Endothelial cell of umbilical vein (primary cell): ENCODE measurements around the gene ZFYVE21.

ENCODE experiments used
- EZH2 ChIP-seq: IDR thresholded peaks from 2 replicates; pipeline ENCODE4 v1.6.1; 2012; ENCODE audit warnings: borderline replicate concordance, low read depth, mild to moderate bottlenecking, moderate library complexity, low read length, inconsistent platforms; ENCODE audit not compliant: severe bottlenecking
- MYC ChIP-seq: IDR thresholded peaks from one replicate; pipeline ENCODE4 v1.6.1; 2011; ENCODE audit warnings: mild to moderate bottlenecking, low read depth, low read length
- POLR2AphosphoS5 ChIP-seq: IDR thresholded peaks from 2 replicates; pipeline ENCODE4 v1.6.1; 2012; ENCODE audit warnings: low read depth, mild to moderate bottlenecking, control low read depth, low read length, moderate library complexity; ENCODE audit not compliant: insufficient read depth
- TF ChIP-seq, protein P1 (sequence below), 2 donors: IDR thresholded peaks; 1 replicate in 1 of 2; 2 replicates in 1 of 2; pipeline ENCODE4 v1.5.1; 2011; ENCODE audit warnings: low read length in 2 of 2, mild to moderate bottlenecking in 2 of 2, moderate library complexity in 2 of 2, control low read depth in 1 of 2, inconsistent platforms in 1 of 2, low read depth in 1 of 2; ENCODE audit not compliant: insufficient read depth in 1 of 2; ENCODE audit errors: extremely low read depth in 1 of 2

DNA sequence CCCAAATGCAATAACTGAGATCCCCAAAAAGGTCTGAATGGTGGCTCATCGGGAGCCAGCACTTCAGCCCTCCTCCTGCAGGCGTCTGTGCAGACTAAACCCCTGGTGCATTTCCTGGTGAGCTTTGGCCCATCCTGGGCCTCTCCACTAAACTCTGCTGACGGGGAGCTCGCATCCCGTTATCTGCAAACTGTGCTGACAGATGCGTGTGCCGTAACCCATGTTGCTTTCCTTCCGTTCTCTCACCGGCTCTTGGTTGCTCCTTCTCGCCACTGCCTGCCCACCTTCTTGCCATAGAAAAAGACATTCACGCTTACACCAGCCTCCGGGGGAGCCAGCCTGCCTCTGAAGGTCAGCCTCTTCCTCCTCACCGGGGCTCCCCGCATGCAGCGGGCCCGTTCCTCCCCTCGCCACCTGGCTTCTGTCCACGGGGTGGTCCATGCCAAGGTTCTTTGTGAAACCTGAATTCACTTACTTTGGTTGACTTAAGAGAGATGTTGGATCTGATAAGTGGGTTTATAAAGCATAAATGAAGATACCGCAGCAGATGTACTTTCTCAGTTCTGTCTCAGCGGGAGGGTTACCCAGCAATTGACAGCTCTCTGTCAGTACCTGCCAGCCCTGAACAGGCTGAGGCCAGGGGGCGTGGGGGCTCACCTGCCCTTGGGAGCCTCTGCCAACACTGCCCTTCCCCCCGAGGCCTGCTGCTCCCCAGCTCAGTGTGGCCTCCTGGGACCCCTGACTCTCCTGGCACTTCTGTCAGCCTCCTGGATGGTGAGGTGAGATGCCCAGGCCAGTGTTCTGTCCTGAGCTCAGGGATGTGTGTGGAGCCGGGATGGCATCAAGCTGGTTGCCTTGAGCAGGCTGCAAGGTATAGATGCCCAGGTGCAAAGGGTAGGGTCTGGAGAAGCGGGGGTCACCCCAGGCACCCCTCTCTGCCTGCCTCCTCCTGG, 14.2 kb downstream of the ZFYVE21 start:
- TF ChIP-seq, protein P1, sequence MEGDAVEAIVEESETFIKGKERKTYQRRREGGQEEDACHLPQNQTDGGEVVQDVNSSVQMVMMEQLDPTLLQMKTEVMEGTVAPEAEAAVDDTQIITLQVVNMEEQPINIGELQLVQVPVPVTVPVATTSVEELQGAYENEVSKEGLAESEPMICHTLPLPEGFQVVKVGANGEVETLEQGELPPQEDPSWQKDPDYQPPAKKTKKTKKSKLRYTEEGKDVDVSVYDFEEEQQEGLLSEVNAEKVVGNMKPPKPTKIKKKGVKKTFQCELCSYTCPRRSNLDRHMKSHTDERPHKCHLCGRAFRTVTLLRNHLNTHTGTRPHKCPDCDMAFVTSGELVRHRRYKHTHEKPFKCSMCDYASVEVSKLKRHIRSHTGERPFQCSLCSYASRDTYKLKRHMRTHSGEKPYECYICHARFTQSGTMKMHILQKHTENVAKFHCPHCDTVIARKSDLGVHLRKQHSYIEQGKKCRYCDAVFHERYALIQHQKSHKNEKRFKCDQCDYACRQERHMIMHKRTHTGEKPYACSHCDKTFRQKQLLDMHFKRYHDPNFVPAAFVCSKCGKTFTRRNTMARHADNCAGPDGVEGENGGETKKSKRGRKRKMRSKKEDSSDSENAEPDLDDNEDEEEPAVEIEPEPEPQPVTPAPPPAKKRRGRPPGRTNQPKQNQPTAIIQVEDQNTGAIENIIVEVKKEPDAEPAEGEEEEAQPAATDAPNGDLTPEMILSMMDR (IDR thresholded peaks at IDR 0.05; ENCODE audit: extremely low read depth in 1 of 2, insufficient read depth in 1 of 2, low read depth in 1 of 2, low read length in 2 of 2) = no peak
- TF ChIP-seq MYC (no peak), EZH2 (no peak), POLR2AphosphoS5 (no peak)
